GM21786 (cell line): ENCODE results near the gene SERPINB1.
A peak's percentile ranks its signal among the peaks of the same experiment; 100 is the strongest.
"Not testable (repeated sequence)": the region's sequence is repeated elsewhere in the genome, so short reads cannot be mapped to it uniquely, and the experiment has no call there.

Experiments
- ATAC-seq: cut with Tn5 transposase; IDR thresholded peaks from one replicate; pipeline ENCODE4 v1.9.1; 2021; ENCODE audit not compliant: unreplicated experiment

SERPINB1 gene

GRCh38 chr6:2841264-2842138, at the start of gene SERPINB1:
TSS of gene SERPINB1 (minus strand) at chr6:2841863. CDS start at chr6:2840586, 1,277 bp downstream.
- ATAC-seq = no peak

GRCh38 chr6:2890976-2891767, 49.5 kb upstream of the SERPINB1 start:
- no peak for ATAC-seq

GRCh38 chr6:2885967-2886735, 44.5 kb upstream of the SERPINB1 start:
- ATAC-seq = no peak

GRCh38 chr6:2884804-2885203, 43.1 kb upstream of the SERPINB1 start:
- no peak for ATAC-seq

- no peak for ATAC-seq
Observed at GRCh38 chr6:2883673-2884072, 42.0 kb upstream of the SERPINB1 start.

GRCh38 chr6:2881423-2881822, 39.8 kb upstream of the SERPINB1 start:
- ATAC-seq = peak; percentile 68

GRCh38 chr6:2880156-2880555, 38.5 kb upstream of the SERPINB1 start:
- not testable (repeated sequence) for ATAC-seq

- ATAC-seq = no peak
Observed at GRCh38 chr6:2877960-2878359, 36.3 kb upstream of the SERPINB1 start.

- ATAC-seq = no peak
Observed at GRCh38 chr6:2877057-2877882, 35.6 kb upstream of the SERPINB1 start.

GRCh38 chr6:2876210-2877056, 34.8 kb upstream of the SERPINB1 start:
- peak; percentile 36 for ATAC-seq

- ATAC-seq = no peak
Observed at GRCh38 chr6:2875359-2876191, 33.9 kb upstream of the SERPINB1 start.

GRCh38 chr6:2873643-2874042, 32.0 kb upstream of the SERPINB1 start:
- no peak for ATAC-seq

- no peak for ATAC-seq
Observed at GRCh38 chr6:2872423-2873358, 31.0 kb upstream of the SERPINB1 start.

GRCh38 chr6:2871953-2872352, 30.3 kb upstream of the SERPINB1 start:
- ATAC-seq = no peak

- no peak for ATAC-seq
Observed at GRCh38 chr6:2871102-2871501, 29.4 kb upstream of the SERPINB1 start.

- no peak for ATAC-seq
Observed at GRCh38 chr6:2870046-2870636, 28.5 kb upstream of the SERPINB1 start.

- no peak for ATAC-seq
Observed at GRCh38 chr6:2868637-2869036, 27.0 kb upstream of the SERPINB1 start.
